ENCODE results near the gene NDUFAF3.
A peak's percentile ranks its signal among the peaks of the same experiment; 100 is the strongest.
"Not testable (repeated sequence)": the region's sequence is repeated elsewhere in the genome, so short reads cannot be mapped to it uniquely, and the experiment has no call there.

NDUFAF3 gene

DNA sequence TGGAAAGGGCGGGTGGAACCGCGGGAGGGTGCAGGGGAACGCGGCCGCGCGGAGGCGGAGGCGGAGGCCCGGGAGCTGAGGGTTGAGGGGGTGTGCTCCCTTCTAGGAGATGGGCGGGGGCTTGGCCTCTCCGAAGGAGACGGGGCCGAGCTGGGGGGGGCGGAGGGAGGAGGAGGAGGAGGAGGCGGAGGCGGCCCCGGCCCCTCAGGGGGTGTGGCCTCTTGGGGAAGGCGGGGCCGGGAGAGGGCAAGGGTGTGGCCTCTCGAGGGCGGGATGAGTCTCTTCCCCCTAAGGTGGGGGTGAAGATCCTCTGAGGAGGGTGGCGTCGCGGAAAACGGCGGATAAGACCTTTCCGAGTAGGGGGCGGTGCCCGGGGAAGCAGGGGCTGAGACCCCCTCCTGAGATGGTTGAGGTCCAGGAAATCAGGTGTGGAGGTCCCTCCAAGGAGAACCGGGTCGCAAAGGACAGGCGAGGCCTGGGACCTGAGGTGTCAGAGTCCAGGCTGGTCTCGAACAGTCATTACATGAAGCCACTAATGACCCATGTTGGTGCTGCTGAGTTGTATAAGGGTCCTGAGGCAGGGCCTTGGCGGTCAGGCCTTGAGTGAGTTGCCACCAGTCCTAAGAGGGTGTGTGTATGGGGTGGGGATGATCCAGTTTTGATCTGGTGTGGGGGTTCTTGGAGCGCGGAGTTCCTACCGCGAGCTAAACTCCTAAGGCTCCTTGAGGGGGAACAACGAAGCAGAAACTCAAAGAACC is 14.0 kb upstream of the NDUFAF3 start:
- in situ Hi-C loops (cut with MboI; ENCODE audit: low pct_unique_long_range_greater_than_20kb, low sequenced_read_pairs, unreplicated experiment), result no loop called here
- peak; percentile 86 for DNase-seq (ENCODE audit: low spot score)
- TF ChIP-seq, protein P1, sequence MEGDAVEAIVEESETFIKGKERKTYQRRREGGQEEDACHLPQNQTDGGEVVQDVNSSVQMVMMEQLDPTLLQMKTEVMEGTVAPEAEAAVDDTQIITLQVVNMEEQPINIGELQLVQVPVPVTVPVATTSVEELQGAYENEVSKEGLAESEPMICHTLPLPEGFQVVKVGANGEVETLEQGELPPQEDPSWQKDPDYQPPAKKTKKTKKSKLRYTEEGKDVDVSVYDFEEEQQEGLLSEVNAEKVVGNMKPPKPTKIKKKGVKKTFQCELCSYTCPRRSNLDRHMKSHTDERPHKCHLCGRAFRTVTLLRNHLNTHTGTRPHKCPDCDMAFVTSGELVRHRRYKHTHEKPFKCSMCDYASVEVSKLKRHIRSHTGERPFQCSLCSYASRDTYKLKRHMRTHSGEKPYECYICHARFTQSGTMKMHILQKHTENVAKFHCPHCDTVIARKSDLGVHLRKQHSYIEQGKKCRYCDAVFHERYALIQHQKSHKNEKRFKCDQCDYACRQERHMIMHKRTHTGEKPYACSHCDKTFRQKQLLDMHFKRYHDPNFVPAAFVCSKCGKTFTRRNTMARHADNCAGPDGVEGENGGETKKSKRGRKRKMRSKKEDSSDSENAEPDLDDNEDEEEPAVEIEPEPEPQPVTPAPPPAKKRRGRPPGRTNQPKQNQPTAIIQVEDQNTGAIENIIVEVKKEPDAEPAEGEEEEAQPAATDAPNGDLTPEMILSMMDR (IDR thresholded peaks at IDR 0.05; ENCODE audit: extremely low read depth, insufficient read depth, missing control alignments), result no peak

DNA sequence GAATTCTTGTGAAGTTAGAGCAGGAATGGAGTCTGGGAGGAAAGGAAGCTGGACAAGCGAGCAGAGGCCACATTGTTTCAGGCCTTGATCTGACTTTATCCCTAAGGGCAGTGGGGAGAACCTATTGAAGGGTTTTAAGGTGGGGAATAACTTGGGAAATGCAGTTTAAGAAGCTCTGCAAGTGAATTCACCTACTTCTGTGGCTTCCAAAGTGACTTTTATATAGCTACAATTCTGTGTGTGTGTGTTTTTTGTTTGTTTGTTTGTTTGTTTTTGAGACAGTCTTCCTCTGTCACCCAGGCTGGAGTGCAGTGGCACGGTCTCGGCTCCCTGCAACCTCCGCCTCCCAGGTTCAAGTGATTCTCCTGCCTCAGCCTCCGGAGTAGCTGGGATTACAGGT is 13.3 kb upstream of the NDUFAF3 start:
- DNase-seq (ENCODE audit: low spot score); in situ Hi-C loops (cut with MboI; ENCODE audit: low pct_unique_long_range_greater_than_20kb, low sequenced_read_pairs, unreplicated experiment): not testable (repeated sequence)

DNA sequence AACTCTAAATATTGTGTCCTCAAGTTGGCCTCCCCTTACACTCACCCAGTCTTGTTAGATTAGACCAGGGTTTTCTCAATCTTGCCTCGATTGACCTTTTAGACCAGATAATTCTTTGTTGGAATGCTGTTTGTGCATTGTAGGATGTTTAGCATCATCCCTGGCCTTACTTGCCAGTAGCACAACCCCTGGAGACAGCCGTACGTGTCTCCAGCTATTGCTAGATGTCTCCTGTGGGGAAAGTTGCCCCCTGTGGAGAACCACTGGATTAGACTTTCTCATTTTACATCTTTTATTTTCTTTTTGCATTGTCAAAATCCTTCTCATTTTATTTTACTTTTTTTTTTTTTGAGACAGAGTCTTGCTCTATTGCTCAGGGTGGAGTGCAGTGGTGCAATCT is 12.5 kb upstream of the NDUFAF3 start:
- TF ChIP-seq, protein P1 (IDR thresholded peaks at IDR 0.05; ENCODE audit: extremely low read depth, insufficient read depth, missing control alignments), result no peak
- no peak for DNase-seq (ENCODE audit: low spot score)
- in situ Hi-C loops (cut with MboI; ENCODE audit: low pct_unique_long_range_greater_than_20kb, low sequenced_read_pairs, unreplicated experiment), result no loop called here

DNA sequence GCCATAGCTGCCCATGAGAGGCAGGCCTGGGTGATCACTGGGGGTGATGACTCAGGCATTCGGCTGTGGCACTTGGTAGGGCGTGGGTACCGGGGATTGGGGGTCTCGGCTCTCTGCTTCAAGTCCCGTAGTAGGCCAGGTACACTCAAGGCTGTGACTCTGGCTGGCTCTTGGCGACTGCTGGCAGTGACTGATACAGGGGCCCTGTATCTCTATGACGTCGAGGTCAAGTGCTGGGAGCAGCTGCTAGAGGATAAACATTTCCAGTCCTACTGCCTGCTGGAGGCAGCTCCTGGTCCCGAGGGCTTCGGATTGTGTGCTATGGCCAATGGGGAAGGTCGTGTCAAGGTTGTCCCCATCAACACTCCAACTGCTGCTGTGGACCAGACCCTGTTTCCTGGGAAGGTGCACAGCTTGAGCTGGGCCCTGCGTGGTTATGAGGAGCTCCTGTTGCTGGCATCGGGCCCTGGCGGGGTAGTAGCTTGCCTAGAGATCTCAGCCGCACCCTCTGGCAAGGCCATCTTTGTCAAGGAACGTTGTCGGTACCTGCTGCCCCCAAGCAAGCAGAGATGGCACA is 9.4 kb upstream of the NDUFAF3 start:
- in situ Hi-C loops (cut with MboI; ENCODE audit: low pct_unique_long_range_greater_than_20kb, low sequenced_read_pairs, unreplicated experiment), result no loop called here
- DNase-seq (ENCODE audit: low spot score), result no peak
- TF ChIP-seq, protein P1 (IDR thresholded peaks at IDR 0.05; ENCODE audit: extremely low read depth, insufficient read depth, missing control alignments), result no peak

DNA sequence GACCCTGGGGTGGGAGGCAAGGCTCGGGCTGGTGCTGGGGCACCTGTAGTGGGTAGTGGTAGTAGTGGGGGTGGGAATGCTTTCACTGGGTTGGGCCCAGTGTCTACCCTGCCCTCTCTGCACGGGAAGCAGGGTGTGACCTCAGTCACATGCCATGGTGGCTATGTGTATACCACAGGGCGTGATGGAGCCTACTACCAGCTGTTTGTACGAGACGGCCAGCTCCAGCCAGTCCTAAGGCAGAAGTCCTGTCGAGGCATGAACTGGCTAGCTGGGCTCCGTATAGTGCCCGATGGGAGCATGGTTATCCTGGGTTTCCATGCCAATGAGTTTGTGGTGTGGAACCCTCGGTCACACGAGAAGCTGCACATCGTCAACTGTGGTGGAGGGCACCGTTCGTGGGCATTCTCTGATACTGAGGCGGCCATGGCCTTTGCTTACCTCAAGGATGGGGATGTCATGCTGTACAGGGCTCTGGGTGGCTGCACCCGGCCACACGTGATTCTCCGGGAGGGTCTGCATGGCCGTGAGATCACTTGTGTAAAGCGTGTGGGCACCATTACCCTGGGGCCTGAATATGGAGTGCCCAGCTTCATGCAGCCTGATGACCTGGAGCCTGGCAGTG is 8.7 kb upstream of the NDUFAF3 start:
- TF ChIP-seq, protein P1 (IDR thresholded peaks at IDR 0.05; ENCODE audit: extremely low read depth, insufficient read depth, missing control alignments), result no peak
- no peak for DNase-seq (ENCODE audit: low spot score)
- in situ Hi-C loops (cut with MboI; ENCODE audit: low pct_unique_long_range_greater_than_20kb, low sequenced_read_pairs, unreplicated experiment), result no loop called here

DNA sequence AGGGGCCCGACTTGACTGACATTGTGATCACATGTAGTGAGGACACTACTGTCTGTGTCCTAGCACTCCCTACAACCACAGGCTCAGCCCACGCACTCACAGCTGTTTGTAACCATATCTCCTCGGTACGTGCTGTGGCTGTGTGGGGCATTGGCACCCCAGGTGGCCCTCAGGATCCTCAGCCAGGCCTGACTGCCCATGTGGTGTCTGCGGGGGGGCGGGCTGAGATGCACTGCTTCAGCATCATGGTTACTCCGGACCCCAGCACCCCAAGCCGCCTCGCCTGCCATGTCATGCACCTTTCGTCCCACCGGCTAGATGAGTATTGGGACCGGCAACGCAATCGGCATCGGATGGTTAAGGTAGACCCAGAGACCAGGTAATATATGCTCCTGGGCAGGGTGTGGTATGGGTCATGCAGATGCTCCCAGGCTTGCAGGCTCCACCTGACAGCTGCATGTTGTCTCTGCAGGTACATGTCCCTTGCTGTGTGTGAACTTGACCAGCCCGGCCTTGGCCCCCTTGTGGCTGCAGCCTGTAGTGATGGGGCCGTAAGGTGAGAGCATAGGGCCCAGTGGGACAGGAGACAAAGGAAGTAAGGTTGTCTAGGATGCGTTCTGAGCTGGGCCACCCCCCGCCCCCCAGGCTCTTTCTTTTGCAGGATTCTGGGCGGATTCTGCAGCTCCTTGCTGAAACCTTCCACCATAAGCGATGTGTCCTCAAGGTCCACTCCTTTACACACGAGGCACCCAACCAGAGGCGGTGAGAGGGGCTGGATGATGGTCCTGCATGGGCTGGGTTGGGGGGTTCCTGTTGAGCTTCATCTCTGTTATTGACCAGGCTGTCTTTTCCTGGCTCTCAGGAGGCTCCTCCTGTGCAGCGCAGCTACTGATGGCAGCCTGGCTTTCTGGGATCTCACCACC is 7.9 kb upstream of the NDUFAF3 start:
- TF ChIP-seq, protein P1 (IDR thresholded peaks at IDR 0.05; ENCODE audit: extremely low read depth, insufficient read depth, missing control alignments), result peak; percentile 71
- in situ Hi-C loops (cut with MboI; ENCODE audit: low pct_unique_long_range_greater_than_20kb, low sequenced_read_pairs, unreplicated experiment), result no loop called here

More for the DNA sequence above, 7.9 kb upstream of the NDUFAF3 start:
- peak; percentile 56 for DNase-seq (ENCODE audit: low spot score)
